GM12891 (cell line): ENCODE measurements around the gene MED7.

Source experiments
- PAX5 ChIP-seq: IDR thresholded peaks from 2 replicates; pipeline ENCODE4 v1.6.1; 2011; ENCODE audit warnings: low read length, moderate library complexity, mild to moderate bottlenecking; ENCODE audit not compliant: insufficient read depth, severe bottlenecking
- POLR2A ChIP-seq: IDR thresholded peaks from 2 replicates; pipeline ENCODE4 v1.6.1; 2011; ENCODE audit warnings: low read depth, low read length, control low read depth
- POLR2AphosphoS5 ChIP-seq: IDR thresholded peaks from 2 replicates; pipeline ENCODE4 v1.6.1; 2011; ENCODE audit warnings: low read depth, low read length, control low read depth
- SPI1 ChIP-seq: IDR thresholded peaks from 2 replicates; pipeline ENCODE4 v1.6.1; 2011; ENCODE audit warnings: low read depth, low read length, control low read depth
- TAF1 ChIP-seq: IDR thresholded peaks from 2 replicates; pipeline ENCODE4 v1.6.1; 2011; ENCODE audit warnings: low read depth, low read length, control low read depth

DNA sequence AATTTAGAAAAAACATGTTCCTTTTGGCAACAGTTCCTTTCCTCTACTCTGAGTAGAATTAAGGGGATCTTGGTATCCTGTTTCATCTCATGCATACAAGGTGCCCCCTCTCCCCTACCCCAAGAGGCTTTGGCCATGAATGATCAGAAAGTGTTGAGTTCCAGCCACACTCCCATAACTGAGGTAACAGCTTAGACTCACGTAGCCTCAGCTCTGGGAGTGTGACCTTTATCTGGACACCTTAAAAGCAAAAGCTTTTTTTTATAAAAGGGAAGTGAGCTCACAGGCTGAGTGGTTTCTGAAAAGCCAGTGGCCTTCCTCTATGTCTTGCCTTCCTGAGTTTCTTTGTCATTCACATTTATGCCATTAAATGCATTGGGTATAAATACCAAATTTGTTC, 32.9 kb downstream of the MED7 start:
- TF ChIP-seq POLR2A, result peak; percentile 51; the same call in 1 of the 2 replicates
- TF ChIP-seq POLR2AphosphoS5, result no peak
- TF ChIP-seq TAF1, result no peak
- TF ChIP-seq SPI1, result peak; percentile 91
- TF ChIP-seq PAX5, result no peak
